Testis (tissue), 2 donors: ENCODE data around the gene IMMP2L.
"Not testable (repeated sequence)": the region's sequence is repeated elsewhere in the genome, so short reads cannot be mapped to it uniquely, and the experiment has no call there.

ENCODE experiments used
- POLR2A ChIP-seq: fragments of 450-650 bp; IDR thresholded peaks from one replicate; pipeline ENCODE4 v1.6.1; 2017; ENCODE audit warnings: antibody characterized with exemption, mild to moderate bottlenecking, moderate library complexity
- TF ChIP-seq, protein P1 (sequence below), 3 experiments: fragments of 450-650 bp in 2 of 3; fragments of 200-600 bp in 1 of 3; sonication (generic) in 1 of 3; IDR thresholded peaks; one replicate each; pipeline ENCODE4 v1.5.1; 2016 to 2019; ENCODE audit warnings: antibody characterized with exemption in 3 of 3, mild to moderate bottlenecking in 2 of 3, moderate library complexity in 1 of 3

DNA sequence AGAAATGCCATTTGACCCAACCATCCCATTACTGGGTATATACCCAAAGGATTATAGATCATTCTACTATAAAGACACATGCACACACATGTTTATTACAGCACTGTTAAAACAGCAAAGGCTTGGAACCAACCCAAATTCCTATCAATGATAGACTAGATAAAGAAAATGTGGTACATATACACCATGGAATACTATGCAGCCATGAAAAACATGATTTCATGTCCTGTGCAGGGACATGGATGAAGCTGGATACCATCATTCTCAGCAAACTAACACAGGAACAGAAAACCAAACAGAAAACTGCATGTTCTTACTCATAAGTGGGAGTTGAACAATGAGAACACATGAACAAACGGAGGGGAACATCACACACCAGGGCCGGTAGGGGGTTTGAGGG lies 625.6 kb downstream of the IMMP2L start:
- TF ChIP-seq, protein P1, sequence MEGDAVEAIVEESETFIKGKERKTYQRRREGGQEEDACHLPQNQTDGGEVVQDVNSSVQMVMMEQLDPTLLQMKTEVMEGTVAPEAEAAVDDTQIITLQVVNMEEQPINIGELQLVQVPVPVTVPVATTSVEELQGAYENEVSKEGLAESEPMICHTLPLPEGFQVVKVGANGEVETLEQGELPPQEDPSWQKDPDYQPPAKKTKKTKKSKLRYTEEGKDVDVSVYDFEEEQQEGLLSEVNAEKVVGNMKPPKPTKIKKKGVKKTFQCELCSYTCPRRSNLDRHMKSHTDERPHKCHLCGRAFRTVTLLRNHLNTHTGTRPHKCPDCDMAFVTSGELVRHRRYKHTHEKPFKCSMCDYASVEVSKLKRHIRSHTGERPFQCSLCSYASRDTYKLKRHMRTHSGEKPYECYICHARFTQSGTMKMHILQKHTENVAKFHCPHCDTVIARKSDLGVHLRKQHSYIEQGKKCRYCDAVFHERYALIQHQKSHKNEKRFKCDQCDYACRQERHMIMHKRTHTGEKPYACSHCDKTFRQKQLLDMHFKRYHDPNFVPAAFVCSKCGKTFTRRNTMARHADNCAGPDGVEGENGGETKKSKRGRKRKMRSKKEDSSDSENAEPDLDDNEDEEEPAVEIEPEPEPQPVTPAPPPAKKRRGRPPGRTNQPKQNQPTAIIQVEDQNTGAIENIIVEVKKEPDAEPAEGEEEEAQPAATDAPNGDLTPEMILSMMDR (IDR thresholded peaks at IDR 0.05), result not testable (repeated sequence)
- TF ChIP-seq POLR2A, result not testable (repeated sequence)
